DOHH2 (cell line): Measurements from ENCODE around the gene BRINP3.

Experiments
- EZH2phosphoT487 ChIP-seq: fragments of 200-600 bp; sonication (generic); IDR thresholded peaks from 2 replicates; pipeline ENCODE4 v1.6.1; 2017; ENCODE audit warnings: borderline replicate concordance, mild to moderate bottlenecking, antibody characterized with exemption, low read length, moderate library complexity, mixed read lengths
- TF ChIP-seq, protein P1 (sequence below): fragments of 200-600 bp; sonication (generic); IDR thresholded peaks from one replicate; pipeline ENCODE4 v1.5.1; 2014; ENCODE audit warnings: antibody characterized with exemption, mild to moderate bottlenecking, low read depth, low read length; ENCODE audit not compliant: poor library complexity, severe bottlenecking

DNA sequence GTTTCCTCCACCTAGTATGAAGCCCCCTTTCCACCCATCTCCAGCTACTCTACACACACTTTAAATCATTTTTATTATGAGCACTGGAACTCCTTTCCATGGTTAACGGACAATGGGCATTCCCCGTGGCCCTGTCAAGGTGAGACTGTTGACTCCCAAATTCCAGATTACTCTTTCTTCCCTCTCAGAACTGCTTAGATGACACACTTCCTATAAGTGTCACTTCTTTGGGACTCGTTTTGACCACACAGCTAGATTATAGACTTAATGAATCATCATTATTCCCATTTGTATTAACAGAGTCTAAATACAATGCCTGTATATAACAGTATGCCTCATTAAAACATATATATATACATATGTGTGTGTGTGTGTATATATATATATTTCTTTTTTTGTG lies 215.1 kb downstream of the BRINP3 start:
- TF ChIP-seq, protein P1, sequence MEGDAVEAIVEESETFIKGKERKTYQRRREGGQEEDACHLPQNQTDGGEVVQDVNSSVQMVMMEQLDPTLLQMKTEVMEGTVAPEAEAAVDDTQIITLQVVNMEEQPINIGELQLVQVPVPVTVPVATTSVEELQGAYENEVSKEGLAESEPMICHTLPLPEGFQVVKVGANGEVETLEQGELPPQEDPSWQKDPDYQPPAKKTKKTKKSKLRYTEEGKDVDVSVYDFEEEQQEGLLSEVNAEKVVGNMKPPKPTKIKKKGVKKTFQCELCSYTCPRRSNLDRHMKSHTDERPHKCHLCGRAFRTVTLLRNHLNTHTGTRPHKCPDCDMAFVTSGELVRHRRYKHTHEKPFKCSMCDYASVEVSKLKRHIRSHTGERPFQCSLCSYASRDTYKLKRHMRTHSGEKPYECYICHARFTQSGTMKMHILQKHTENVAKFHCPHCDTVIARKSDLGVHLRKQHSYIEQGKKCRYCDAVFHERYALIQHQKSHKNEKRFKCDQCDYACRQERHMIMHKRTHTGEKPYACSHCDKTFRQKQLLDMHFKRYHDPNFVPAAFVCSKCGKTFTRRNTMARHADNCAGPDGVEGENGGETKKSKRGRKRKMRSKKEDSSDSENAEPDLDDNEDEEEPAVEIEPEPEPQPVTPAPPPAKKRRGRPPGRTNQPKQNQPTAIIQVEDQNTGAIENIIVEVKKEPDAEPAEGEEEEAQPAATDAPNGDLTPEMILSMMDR = no peak
- TF ChIP-seq EZH2phosphoT487 = no peak
